HepG2 (cell line): ENCODE data around the gene URM1.

Source experiments
- CHD2 ChIP-seq: IDR thresholded peaks from 2 replicates; pipeline ENCODE4 v1.6.1; 2011; ENCODE audit warnings: low read depth, low read length, improper control_type of control experiment
- CREB1 ChIP-seq, 2 experiments: fragments of 450-650 bp in 1 of 2; IDR thresholded peaks; 2 replicates each; pipeline ENCODE4 v1.6.1; 2016 to 2017; ENCODE audit warnings: control low read depth in 1 of 2, mild to moderate bottlenecking in 1 of 2, missing compliant biosample characterization in 1 of 2, missing genetic modification characterization in 1 of 2
- CREM ChIP-seq, 2 experiments: sonication (generic) in 1 of 2; formaldehyde crosslinking in 1 of 2; IDR thresholded peaks; 2 replicates each; pipeline versions ENCODE4 v1.4.0 to v1.6.1; 2016 to 2020; ENCODE audit warnings: antibody characterized with exemption in 1 of 2, mild to moderate bottlenecking in 1 of 2, missing genetic modification reagents in 1 of 2
- DNMT1 ChIP-seq: sonication (generic); formaldehyde crosslinking; IDR thresholded peaks from 2 replicates; pipeline ENCODE4 v1.5.1; 2020; ENCODE audit warnings: mild to moderate bottlenecking, missing genetic modification reagents
- ESRRA ChIP-seq: sonication (generic); formaldehyde crosslinking; IDR thresholded peaks from 2 replicates; pipeline ENCODE4 v1.5.1; 2020; ENCODE audit warnings: mild to moderate bottlenecking, low read depth, missing genetic modification reagents
- GTF2F1 ChIP-seq: fragments of 150-350 bp; IDR thresholded peaks from 2 replicates; pipeline ENCODE4 v1.6.1; 2014; ENCODE audit warnings: low read length
- NR1H2 ChIP-seq: sonication (generic); formaldehyde crosslinking; IDR thresholded peaks from 2 replicates; pipeline ENCODE4 v1.8.1; 2022; ENCODE audit warnings: low read depth, missing genetic modification reagents, borderline replicate concordance
- PHF20 ChIP-seq: sonication (generic); formaldehyde crosslinking; IDR thresholded peaks from 2 replicates; pipeline ENCODE4 v1.5.0; 2020; ENCODE audit warnings: mild to moderate bottlenecking, missing genetic modification reagents
- YY1 ChIP-seq: IDR thresholded peaks from 2 replicates; pipeline ENCODE4 v1.6.1; 2011; ENCODE audit warnings: low read length, low read depth, moderate library complexity, mild to moderate bottlenecking; ENCODE audit not compliant: insufficient read depth, insufficient replicate concordance

- TF ChIP-seq NR1H2 (no peak), ESRRA (no peak), GTF2F1 (no peak), DNMT1 (CRISPR knock-in tag) (no peak), YY1 (no peak), PHF20 (no peak), CREB1 (IDR thresholded peaks at IDR 0.05) (no peak), CREB1 (CRISPR knock-in tag; IDR thresholded peaks at IDR 0.05) (no peak), CREM (IDR thresholded peaks at IDR 0.05) (no peak), CREM (CRISPR knock-in tag; IDR thresholded peaks at IDR 0.05) (no peak), CHD2 (no peak)
Observed at GRCh38 chr9:128341435-128341849, 29.7 kb upstream of the URM1 start.
